ENCODE results near the gene NFAM1. TPM values are rescaled to one million over a fixed set of nuclear protein-coding genes. Genes with fewer than 3 reads are reported as not detected.
A peak's percentile ranks its signal among the peaks of the same experiment; 100 is the strongest.

NFAM1 gene
- total and polyA plus RNA-seq, 5 donors from 2014 or later = 0.11 to 0.54 (median 0.12) TPM; not detected in 2

DNA sequence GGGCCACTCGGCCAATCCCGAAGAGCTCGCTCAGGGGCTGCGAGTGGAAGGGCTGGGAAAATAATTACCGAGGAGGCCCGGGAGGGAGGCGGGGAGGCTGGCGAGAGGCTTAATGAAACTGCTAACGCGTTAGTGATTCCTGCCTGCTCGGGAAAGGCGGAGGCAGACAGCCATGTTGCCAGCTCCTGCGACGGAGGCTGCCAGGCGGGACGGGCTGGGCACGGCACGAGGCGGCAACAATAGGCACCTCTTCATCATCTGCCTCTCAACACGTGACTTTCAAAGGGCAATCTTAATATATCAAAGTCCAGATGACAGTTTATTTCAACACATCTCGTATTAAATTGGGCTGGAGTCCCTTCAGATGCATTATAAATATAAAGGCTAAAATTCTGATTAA, 93.7 kb downstream of the NFAM1 start:
- no peaks in the 10 kb centered on the region for H3K4me1 ChIP-seq (ENCODE audit: control insufficient read depth, insufficient read depth, low read length, poor library complexity, severe bottlenecking)
- H3K27ac Mint-ChIP-seq = no peak overlapping the region

DNA sequence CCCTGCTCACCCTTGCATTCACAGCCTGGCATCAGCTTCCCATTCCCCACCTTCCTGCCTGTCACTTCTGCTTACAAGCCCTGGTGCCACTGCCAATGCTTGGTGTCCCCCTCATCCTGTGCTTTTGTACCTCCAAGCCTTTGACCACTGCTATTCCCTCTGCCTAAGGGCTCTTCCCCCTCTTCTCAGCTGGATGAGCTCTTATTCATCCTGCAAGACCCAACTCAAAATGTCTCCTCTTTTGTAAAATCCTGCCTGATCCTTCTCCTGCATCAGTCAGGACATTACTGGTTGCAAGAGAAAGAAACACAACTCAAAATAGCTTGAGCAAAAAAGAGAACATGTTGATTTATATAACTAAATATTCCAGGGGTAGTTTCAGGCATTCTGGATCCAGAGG, 94.8 kb downstream of the NFAM1 start:
- Histone ChIP-seq H3K4me3 (ENCODE audit: low read depth, low read length) (no peak overlapping the region), H3K36me3 (ENCODE audit: control insufficient read depth, insufficient read depth, low read length) (no peaks in the 10 kb centered on the region), H3K27me3 (ENCODE audit: control insufficient read depth, insufficient read depth, low read length) (peaks cover 2% of the 10 kb centered on the region), H3K9me3 (ENCODE audit: control insufficient read depth in 2 of 2, low read length in 2 of 2) (no peaks in the 10 kb centered on the region), H3K27ac (ENCODE audit: insufficient read depth, low read length, poor library complexity, severe bottlenecking) (no peak overlapping the region), H3K4me1 (ENCODE audit: control insufficient read depth, insufficient read depth, low read length, poor library complexity, severe bottlenecking) (no peaks in the 10 kb centered on the region)
- no peak for ATAC-seq (ENCODE audit: low read depth in 2 of 2)
- Mint-ChIP-seq H3K27me3 (peaks cover 7% of the 10 kb centered on the region), H3K4me3 (no peak overlapping the region), H3K4me1 (peaks cover 0 to 18% (median 0%) of the 10 kb centered on the region in 4 donors), H3K9me3 (peaks cover 0 to 1% (median 0%) of the 10 kb centered on the region in 7 donors), H3K36me3 (no peaks in the 10 kb centered on the region), H3K27ac (peak overlapping the region in 1 of 3 donors; percentile 83)
- DNase-seq = no peak

More for the DNA sequence above, 93.7 kb downstream of the NFAM1 start:
- Mint-ChIP-seq H3K4me1 (peaks cover 0 to 24% (median 0%) of the 10 kb centered on the region in 4 donors), H3K4me3 (no peak overlapping the region), H3K27me3 (peaks cover 13% of the 10 kb centered on the region), H3K9me3 (peaks cover 0 to 1% (median 0%) of the 10 kb centered on the region in 7 donors), H3K36me3 (no peaks in the 10 kb centered on the region)
- H3K27me3 ChIP-seq (ENCODE audit: control insufficient read depth, insufficient read depth, low read length) = peaks cover 2% of the 10 kb centered on the region
- ATAC-seq (ENCODE audit: low read depth in 2 of 2) (no peak), DNase-seq (no peak)
- H3K36me3 ChIP-seq (ENCODE audit: control insufficient read depth, insufficient read depth, low read length) = no peaks in the 10 kb centered on the region
- no peak overlapping the region for H3K4me3 ChIP-seq (ENCODE audit: low read depth, low read length)
- no peaks in the 10 kb centered on the region for H3K9me3 ChIP-seq (ENCODE audit: control insufficient read depth in 2 of 2, low read length in 2 of 2)
- H3K27ac ChIP-seq (ENCODE audit: insufficient read depth, low read length, poor library complexity, severe bottlenecking) = no peak overlapping the region

DNA sequence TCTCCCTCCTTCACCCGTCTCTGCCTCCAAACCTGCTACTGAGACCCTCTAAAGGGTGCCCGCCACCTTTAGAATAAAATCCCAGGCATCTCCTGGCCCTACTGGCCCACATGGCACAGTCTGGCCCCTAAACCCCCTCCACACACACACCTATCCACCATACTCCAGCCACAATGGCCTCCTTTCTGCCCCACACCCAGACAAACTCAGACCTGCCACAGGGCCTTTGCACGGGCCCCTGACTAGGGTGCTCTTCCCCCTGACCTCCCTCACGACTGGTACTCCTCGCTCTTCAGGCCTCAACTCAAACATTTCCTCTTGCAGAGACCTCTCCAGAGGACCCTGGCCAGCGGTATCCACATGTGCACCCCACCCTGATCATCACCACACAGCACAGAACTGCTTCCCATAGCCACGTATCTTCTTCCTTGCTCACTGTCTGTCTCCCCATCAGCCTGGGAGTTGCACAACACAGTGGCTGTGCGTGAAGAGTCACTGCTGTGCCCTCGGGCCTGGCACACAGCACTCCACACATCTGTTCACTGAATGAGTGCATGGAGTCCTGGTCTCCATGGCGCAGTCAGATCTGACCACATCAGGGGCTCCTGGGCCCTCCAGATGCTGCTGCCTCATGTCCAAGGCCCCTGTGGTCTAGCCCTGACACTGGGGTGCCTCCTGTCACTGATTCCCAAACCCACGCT, 95.5 kb downstream of the NFAM1 start:
- no peaks in the 10 kb centered on the region for H3K36me3 Mint-ChIP-seq
- ATAC-seq (ENCODE audit: low read depth in 2 of 2) (no peak), DNase-seq (no peak)
- H3K4me3 Mint-ChIP-seq = no peak overlapping the region
- peak overlapping the region in 1 of 3 donors; percentile 13 for H3K27ac Mint-ChIP-seq
- peaks cover 0 to 14% (median 0%) of the 10 kb centered on the region in 4 donors for H3K4me1 Mint-ChIP-seq
- no peaks in the 10 kb centered on the region for H3K27me3 Mint-ChIP-seq
- peaks cover 0 to under 1% (median 0%) of the 10 kb centered on the region in 7 donors for H3K9me3 Mint-ChIP-seq
- no peaks in the 10 kb centered on the region for H3K36me3 ChIP-seq (ENCODE audit: control insufficient read depth, insufficient read depth, low read length)
- no peaks in the 10 kb centered on the region for H3K4me1 ChIP-seq (ENCODE audit: control insufficient read depth, insufficient read depth, low read length, poor library complexity, severe bottlenecking)
- peaks cover 2% of the 10 kb centered on the region for H3K27me3 ChIP-seq (ENCODE audit: control insufficient read depth, insufficient read depth, low read length)
- H3K27ac ChIP-seq (ENCODE audit: insufficient read depth, low read length, poor library complexity, severe bottlenecking) = no peak overlapping the region
- H3K9me3 ChIP-seq (ENCODE audit: control insufficient read depth in 2 of 2, low read length in 2 of 2) = no peaks in the 10 kb centered on the region
- no peak overlapping the region for H3K4me3 ChIP-seq (ENCODE audit: low read depth, low read length)

DNA sequence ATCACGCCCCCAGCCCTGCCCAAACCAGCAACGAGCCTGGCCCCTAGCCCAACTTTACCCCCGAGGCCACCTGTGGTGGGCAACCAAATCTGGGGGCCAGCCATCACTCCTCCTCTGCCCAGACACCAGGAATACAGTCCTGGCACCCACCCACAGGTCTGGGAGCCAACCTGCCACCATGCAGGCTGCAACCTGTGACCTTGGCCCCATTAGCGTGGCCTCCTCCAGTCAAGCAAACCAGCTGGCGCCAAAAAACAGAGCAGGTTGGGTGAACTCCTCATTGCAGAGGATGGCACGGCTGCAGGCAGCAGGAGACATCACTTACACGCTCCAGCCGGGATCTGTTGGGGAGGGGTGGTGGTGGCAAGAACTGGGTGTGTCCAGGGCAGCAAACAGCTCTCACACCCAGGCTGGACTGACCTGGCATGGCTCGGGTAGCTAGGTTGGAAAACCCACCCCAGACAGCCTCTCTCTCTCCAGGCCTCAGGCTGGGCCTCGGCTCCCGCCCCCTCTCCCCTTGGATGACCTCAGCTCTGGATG, 96.3 kb downstream of the NFAM1 start:
- H3K36me3 Mint-ChIP-seq = no peaks in the 10 kb centered on the region
- peaks cover 0 to 9% (median 0%) of the 10 kb centered on the region in 4 donors for H3K4me1 Mint-ChIP-seq
- no peak for DNase-seq
- no peaks in the 10 kb centered on the region for H3K9me3 Mint-ChIP-seq
- H3K27me3 Mint-ChIP-seq = no peaks in the 10 kb centered on the region
- Histone ChIP-seq H3K36me3 (ENCODE audit: control insufficient read depth, insufficient read depth, low read length) (no peaks in the 10 kb centered on the region), H3K4me3 (ENCODE audit: low read depth, low read length) (no peak overlapping the region), H3K4me1 (ENCODE audit: control insufficient read depth, insufficient read depth, low read length, poor library complexity, severe bottlenecking) (no peaks in the 10 kb centered on the region), H3K27me3 (ENCODE audit: control insufficient read depth, insufficient read depth, low read length) (no peaks in the 10 kb centered on the region), H3K27ac (ENCODE audit: insufficient read depth, low read length, poor library complexity, severe bottlenecking) (no peak overlapping the region), H3K9me3 (ENCODE audit: control insufficient read depth in 2 of 2, low read length in 2 of 2) (no peaks in the 10 kb centered on the region)
- ATAC-seq (ENCODE audit: low read depth in 2 of 2) = no peak
- H3K4me3 Mint-ChIP-seq = no peak overlapping the region
- H3K27ac Mint-ChIP-seq = no peak overlapping the region

DNA sequence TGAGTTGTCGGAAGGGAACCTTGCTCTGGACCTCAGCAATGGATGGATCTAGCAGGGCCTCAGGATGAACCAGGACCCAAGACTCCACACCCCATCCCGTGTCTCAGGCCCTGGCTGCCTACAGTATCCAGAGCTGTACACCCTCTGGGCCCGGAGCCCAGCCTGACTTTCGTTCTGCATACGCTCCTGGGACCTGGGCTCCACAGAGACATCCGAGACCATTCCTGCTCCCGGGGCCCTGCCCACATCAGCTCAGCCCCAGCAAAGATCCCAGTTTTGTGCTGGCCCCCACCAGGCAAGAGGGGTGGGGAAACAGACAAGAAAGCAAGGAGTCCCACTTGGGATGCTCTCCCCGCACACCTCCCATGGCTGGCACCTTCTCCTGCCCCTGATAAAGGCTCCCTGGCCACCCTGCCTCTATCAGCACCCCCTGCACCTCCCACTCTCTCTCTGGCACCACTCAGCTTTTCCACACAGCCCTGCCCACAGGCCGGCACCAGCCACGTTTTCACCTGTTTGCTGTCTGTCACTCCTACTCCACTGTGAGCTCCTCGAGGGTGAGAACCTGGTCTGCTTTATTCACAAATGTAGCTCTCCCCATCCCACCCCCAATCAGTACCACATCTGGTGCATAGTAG, 97.2 kb downstream of the NFAM1 start:
- DNase-seq = no peak
- Mint-ChIP-seq H3K36me3 (no peaks in the 10 kb centered on the region), H3K4me1 (peaks cover 0 to 4% (median 0%) of the 10 kb centered on the region in 4 donors), H3K9me3 (no peaks in the 10 kb centered on the region), H3K27me3 (no peaks in the 10 kb centered on the region), H3K4me3 (no peak overlapping the region), H3K27ac (peak overlapping the region in 1 of 3 donors; percentile 84)
- Histone ChIP-seq H3K4me1 (ENCODE audit: control insufficient read depth, insufficient read depth, low read length, poor library complexity, severe bottlenecking) (no peaks in the 10 kb centered on the region), H3K27ac (ENCODE audit: insufficient read depth, low read length, poor library complexity, severe bottlenecking) (no peak overlapping the region), H3K27me3 (ENCODE audit: control insufficient read depth, insufficient read depth, low read length) (no peaks in the 10 kb centered on the region), H3K36me3 (ENCODE audit: control insufficient read depth, insufficient read depth, low read length) (no peaks in the 10 kb centered on the region), H3K9me3 (ENCODE audit: control insufficient read depth in 2 of 2, low read length in 2 of 2) (no peaks in the 10 kb centered on the region), H3K4me3 (ENCODE audit: low read depth, low read length) (no peak overlapping the region)
- ATAC-seq (ENCODE audit: low read depth in 2 of 2) = no peak

DNA sequence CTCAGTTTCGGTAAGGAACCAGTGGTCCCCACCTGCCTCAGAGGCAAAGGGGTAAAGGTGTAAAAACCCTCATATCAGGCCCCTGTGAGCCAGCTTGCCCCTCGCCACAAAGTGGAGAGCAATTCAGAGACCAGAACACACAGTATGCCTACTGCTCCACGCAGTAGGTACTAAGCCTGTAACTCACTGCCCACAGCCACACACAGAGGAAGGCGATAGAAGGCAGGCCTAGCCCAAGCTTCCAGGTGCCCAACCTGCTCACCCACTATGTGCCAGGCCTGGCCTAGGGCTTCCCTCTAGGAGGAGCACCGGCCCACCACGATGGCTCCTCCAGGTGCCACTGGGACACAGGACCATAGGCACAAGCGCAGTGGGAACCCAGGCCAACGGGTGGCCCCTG, 98.7 kb downstream of the NFAM1 start:
- Histone ChIP-seq H3K27me3 (ENCODE audit: control insufficient read depth, insufficient read depth, low read length) (no peaks in the 10 kb centered on the region), H3K4me1 (ENCODE audit: control insufficient read depth, insufficient read depth, low read length, poor library complexity, severe bottlenecking) (no peaks in the 10 kb centered on the region), H3K36me3 (ENCODE audit: control insufficient read depth, insufficient read depth, low read length) (no peaks in the 10 kb centered on the region), H3K4me3 (ENCODE audit: low read depth, low read length) (no peak overlapping the region), H3K27ac (ENCODE audit: insufficient read depth, low read length, poor library complexity, severe bottlenecking) (no peak overlapping the region), H3K9me3 (ENCODE audit: control insufficient read depth in 2 of 2, low read length in 2 of 2) (no peaks in the 10 kb centered on the region)
- Mint-ChIP-seq H3K36me3 (no peaks in the 10 kb centered on the region), H3K4me3 (no peak overlapping the region), H3K27ac (no peak overlapping the region), H3K9me3 (no peaks in the 10 kb centered on the region), H3K4me1 (peaks cover 0 to 3% (median 0%) of the 10 kb centered on the region in 4 donors), H3K27me3 (no peaks in the 10 kb centered on the region)
- no peak for ATAC-seq (ENCODE audit: low read depth in 2 of 2)
- DNase-seq = no peak

DNA sequence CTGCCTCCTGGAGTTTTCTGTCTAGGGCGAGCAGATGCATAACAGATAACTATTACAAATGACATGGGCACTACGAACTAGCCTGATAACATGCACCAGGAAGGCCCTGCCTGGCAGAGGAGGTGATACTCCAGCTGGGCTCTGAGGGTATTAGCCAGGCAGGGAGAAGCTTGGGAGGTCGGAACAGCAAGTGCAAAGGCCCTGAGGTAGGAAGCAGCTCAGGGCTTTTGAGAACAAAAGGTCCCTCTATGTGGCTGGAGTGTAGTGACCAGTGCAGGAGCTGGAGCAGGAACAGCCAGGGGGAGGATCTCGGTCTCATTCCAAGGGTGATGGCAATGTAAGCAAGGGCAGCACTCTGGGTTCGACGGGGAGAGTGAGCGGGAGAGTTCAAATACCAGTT, 100.1 kb downstream of the NFAM1 start:
- H3K4me1 Mint-ChIP-seq = peaks cover 0 to 11% (median 3%) of the 10 kb centered on the region in 4 donors
- Histone ChIP-seq H3K27ac (ENCODE audit: insufficient read depth, low read length, poor library complexity, severe bottlenecking) (no peak overlapping the region), H3K4me1 (ENCODE audit: control insufficient read depth, insufficient read depth, low read length, poor library complexity, severe bottlenecking) (peaks cover 3% of the 10 kb centered on the region), H3K36me3 (ENCODE audit: control insufficient read depth, insufficient read depth, low read length) (no peaks in the 10 kb centered on the region), H3K9me3 (ENCODE audit: control insufficient read depth in 2 of 2, low read length in 2 of 2) (no peaks in the 10 kb centered on the region), H3K27me3 (ENCODE audit: control insufficient read depth, insufficient read depth, low read length) (no peaks in the 10 kb centered on the region), H3K4me3 (ENCODE audit: low read depth, low read length) (no peak overlapping the region)
- H3K27ac Mint-ChIP-seq = no peak overlapping the region
- no peak overlapping the region for H3K4me3 Mint-ChIP-seq
- no peaks in the 10 kb centered on the region for H3K27me3 Mint-ChIP-seq
- H3K36me3 Mint-ChIP-seq = no peaks in the 10 kb centered on the region
- DNase-seq (no peak), ATAC-seq (ENCODE audit: low read depth in 2 of 2) (no peak)
- H3K9me3 Mint-ChIP-seq = no peaks in the 10 kb centered on the region

All from CD4-positive, CD25-positive, alpha-beta regulatory T cell (primary cell).